ENCODE data around the gene SLBP.

The SLBP gene

GRCh38 chr4:1711055-1711570 lies 1.0 kb downstream of the SLBP start:
- Histone ChIP-seq H3K79me2 (ENCODE audit: low read length) (peaks cover 93% of the 10 kb centered on the region), H3K27ac (ENCODE audit: low read length) (peak overlapping the region; percentile 90), H3K4me2 (ENCODE audit: low read length) (peak overlapping the region; percentile 86), H4K20me1 (ENCODE audit: insufficient read depth, low read length) (peaks cover 52% of the 10 kb centered on the region), H3K36me3 (replicated peaks; ENCODE audit: low read depth, low read length) (peaks cover 41% of the 10 kb centered on the region), H2AFZ (ENCODE audit: low read depth, low read length) (no peak overlapping the region), H3K27me3 (ENCODE audit: low read depth, low read length) (no peaks in the 10 kb centered on the region), H3K9me3 (ENCODE audit: insufficient read depth, low read length) (no peaks in the 10 kb centered on the region), H3K4me3 (ENCODE audit: low read length) (peak overlapping the region; percentile 91), H3K4me1 (ENCODE audit: low read length) (peaks cover 33% of the 10 kb centered on the region), H3K9ac (ENCODE audit: low read length) (peak overlapping the region; percentile 100)
- TF ChIP-seq, protein P1, sequence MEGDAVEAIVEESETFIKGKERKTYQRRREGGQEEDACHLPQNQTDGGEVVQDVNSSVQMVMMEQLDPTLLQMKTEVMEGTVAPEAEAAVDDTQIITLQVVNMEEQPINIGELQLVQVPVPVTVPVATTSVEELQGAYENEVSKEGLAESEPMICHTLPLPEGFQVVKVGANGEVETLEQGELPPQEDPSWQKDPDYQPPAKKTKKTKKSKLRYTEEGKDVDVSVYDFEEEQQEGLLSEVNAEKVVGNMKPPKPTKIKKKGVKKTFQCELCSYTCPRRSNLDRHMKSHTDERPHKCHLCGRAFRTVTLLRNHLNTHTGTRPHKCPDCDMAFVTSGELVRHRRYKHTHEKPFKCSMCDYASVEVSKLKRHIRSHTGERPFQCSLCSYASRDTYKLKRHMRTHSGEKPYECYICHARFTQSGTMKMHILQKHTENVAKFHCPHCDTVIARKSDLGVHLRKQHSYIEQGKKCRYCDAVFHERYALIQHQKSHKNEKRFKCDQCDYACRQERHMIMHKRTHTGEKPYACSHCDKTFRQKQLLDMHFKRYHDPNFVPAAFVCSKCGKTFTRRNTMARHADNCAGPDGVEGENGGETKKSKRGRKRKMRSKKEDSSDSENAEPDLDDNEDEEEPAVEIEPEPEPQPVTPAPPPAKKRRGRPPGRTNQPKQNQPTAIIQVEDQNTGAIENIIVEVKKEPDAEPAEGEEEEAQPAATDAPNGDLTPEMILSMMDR (IDR thresholded peaks at IDR 0.05; ENCODE audit: low read depth, low read length), result no peak
- TF ChIP-seq EZH2phosphoT487 (IDR thresholded peaks at IDR 0.05; ENCODE audit: low read depth), result no peak

DNA sequence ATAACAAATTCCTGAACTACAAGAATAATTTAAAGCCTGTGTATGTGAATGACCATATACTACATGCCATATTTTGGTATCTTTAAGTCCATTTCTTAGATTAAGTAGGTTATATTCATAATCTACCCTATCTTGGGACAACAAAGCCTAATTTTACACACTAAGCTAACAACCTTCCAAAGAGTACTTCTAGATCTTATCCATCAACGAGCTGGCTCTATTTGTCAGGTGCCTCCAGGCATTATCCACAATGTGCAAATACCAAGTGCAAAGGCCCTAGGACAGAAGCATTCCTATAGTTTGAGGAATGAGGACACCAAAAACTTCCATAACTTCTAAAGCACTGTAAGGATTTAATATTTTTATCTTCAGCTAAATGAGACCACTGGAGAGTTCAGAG lies 3.5 kb downstream of the SLBP start:
- peaks cover 50% of the 10 kb centered on the region for H3K36me3 ChIP-seq (replicated peaks; ENCODE audit: low read depth, low read length)
- H3K4me2 ChIP-seq (ENCODE audit: low read length), result no peak overlapping the region

DNA sequence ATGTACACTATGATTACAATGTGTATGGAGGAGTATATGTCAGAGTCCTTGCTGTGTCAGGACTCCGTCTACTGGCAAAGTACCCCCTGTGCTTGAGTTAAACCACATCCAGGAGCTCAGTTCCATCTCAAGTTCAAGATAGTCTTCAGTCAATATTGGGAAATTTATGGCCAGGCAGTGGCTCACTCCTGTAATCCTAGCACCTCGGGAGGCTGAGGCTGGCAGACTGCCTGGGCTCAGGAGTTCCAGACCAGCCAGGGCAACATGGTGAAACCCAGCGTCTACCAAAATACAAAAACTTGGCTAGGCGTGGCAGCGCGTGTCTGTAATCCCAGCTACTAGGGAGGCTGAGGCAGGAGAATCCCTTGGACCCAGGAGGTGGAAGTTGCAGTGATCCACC lies 5.8 kb downstream of the SLBP start:
- Histone ChIP-seq H3K27ac (ENCODE audit: low read length) (no peak overlapping the region), H3K4me3 (ENCODE audit: low read length) (no peak overlapping the region), H3K27me3 (ENCODE audit: low read depth, low read length) (no peaks in the 10 kb centered on the region), H3K4me1 (ENCODE audit: low read length) (peaks cover 15% of the 10 kb centered on the region), H2AFZ (ENCODE audit: low read depth, low read length) (no peak overlapping the region), H3K4me2 (ENCODE audit: low read length) (no peak overlapping the region), H3K9ac (ENCODE audit: low read length) (no peak overlapping the region), H4K20me1 (ENCODE audit: insufficient read depth, low read length) (peaks cover 92% of the 10 kb centered on the region), H3K79me2 (ENCODE audit: low read length) (peaks cover 98% of the 10 kb centered on the region), H3K36me3 (replicated peaks; ENCODE audit: low read depth, low read length) (peaks cover 61% of the 10 kb centered on the region), H3K9me3 (ENCODE audit: insufficient read depth, low read length) (no peaks in the 10 kb centered on the region)
- TF ChIP-seq, protein P1 (IDR thresholded peaks at IDR 0.05; ENCODE audit: low read depth, low read length), result no peak
- no peak for TF ChIP-seq EZH2phosphoT487 (IDR thresholded peaks at IDR 0.05; ENCODE audit: low read depth)

More for the DNA sequence above, 3.5 kb downstream of the SLBP start:
- H3K4me3 ChIP-seq (ENCODE audit: low read length), result no peak overlapping the region
- peaks cover 72% of the 10 kb centered on the region for H4K20me1 ChIP-seq (ENCODE audit: insufficient read depth, low read length)
- no peaks in the 10 kb centered on the region for H3K9me3 ChIP-seq (ENCODE audit: insufficient read depth, low read length)
- TF ChIP-seq, protein P1 (IDR thresholded peaks at IDR 0.05; ENCODE audit: low read depth, low read length), result no peak
- no peak for TF ChIP-seq EZH2phosphoT487 (IDR thresholded peaks at IDR 0.05; ENCODE audit: low read depth)
- H3K27me3 ChIP-seq (ENCODE audit: low read depth, low read length), result no peaks in the 10 kb centered on the region
- H3K9ac ChIP-seq (ENCODE audit: low read length), result no peak overlapping the region
- H3K27ac ChIP-seq (ENCODE audit: low read length), result no peak overlapping the region
- peaks cover 93% of the 10 kb centered on the region for H3K79me2 ChIP-seq (ENCODE audit: low read length)
- H3K4me1 ChIP-seq (ENCODE audit: low read length), result peaks cover 15% of the 10 kb centered on the region
- H2AFZ ChIP-seq (ENCODE audit: low read depth, low read length), result no peak overlapping the region

- H3K79me2 ChIP-seq (ENCODE audit: low read length), result peaks cover 98% of the 10 kb centered on the region
- H3K36me3 ChIP-seq (replicated peaks; ENCODE audit: low read depth, low read length), result peaks cover 61% of the 10 kb centered on the region
- H3K4me3 ChIP-seq (ENCODE audit: low read length), result no peak overlapping the region
- TF ChIP-seq, protein P1 (IDR thresholded peaks at IDR 0.05; ENCODE audit: low read depth, low read length), result no peak
- H3K4me2 ChIP-seq (ENCODE audit: low read length), result no peak overlapping the region
- no peaks in the 10 kb centered on the region for H3K9me3 ChIP-seq (ENCODE audit: insufficient read depth, low read length)
- no peaks in the 10 kb centered on the region for H3K27me3 ChIP-seq (ENCODE audit: low read depth, low read length)
- H3K4me1 ChIP-seq (ENCODE audit: low read length), result peaks cover 14% of the 10 kb centered on the region
- no peak overlapping the region for H3K9ac ChIP-seq (ENCODE audit: low read length)
- peaks cover 92% of the 10 kb centered on the region for H4K20me1 ChIP-seq (ENCODE audit: insufficient read depth, low read length)
- H2AFZ ChIP-seq (ENCODE audit: low read depth, low read length), result no peak overlapping the region
- H3K27ac ChIP-seq (ENCODE audit: low read length), result no peak overlapping the region
These were observed 6.4 kb downstream of the SLBP start for GRCh38 chr4:1705732-1706131.

Measured in OCI-LY3 (cell line).